Cerebellar nuclear complex (tissue), 1 donor: ENCODE results near the gene ZNF497.
A peak's percentile ranks its signal among the peaks of the same experiment; 100 is the strongest.
"Not testable (repeated sequence)": the region's sequence is repeated elsewhere in the genome, so short reads cannot be mapped to it uniquely, and the experiment has no call there.

Experiments used
- DNase-seq, 2 experiments: peaks; one replicate each; lab custom pipeline; 2025; lab: John Stamatoyannopoulos, UW

ZNF497 gene

DNA sequence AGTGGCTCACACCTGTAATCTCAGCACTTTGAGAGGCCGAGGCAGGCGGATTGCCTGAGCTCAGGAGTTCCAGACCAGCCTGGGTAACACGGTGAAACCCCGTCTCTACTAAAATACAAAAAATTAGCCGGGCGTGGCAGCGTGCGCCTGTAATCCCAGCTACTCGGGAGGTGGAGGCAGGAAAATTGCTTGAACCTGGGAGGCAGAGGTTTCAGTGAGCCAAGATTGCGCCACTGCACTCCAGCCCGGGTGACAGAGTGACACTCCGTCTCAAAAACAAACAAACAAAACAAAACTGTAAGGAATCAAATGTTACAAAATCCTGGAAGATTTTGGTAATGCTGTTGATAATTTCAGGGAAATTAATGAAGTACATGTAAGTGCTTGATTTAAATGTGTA, 14.5 kb downstream of the ZNF497 start:
- DNase-seq: not testable (repeated sequence)

DNA sequence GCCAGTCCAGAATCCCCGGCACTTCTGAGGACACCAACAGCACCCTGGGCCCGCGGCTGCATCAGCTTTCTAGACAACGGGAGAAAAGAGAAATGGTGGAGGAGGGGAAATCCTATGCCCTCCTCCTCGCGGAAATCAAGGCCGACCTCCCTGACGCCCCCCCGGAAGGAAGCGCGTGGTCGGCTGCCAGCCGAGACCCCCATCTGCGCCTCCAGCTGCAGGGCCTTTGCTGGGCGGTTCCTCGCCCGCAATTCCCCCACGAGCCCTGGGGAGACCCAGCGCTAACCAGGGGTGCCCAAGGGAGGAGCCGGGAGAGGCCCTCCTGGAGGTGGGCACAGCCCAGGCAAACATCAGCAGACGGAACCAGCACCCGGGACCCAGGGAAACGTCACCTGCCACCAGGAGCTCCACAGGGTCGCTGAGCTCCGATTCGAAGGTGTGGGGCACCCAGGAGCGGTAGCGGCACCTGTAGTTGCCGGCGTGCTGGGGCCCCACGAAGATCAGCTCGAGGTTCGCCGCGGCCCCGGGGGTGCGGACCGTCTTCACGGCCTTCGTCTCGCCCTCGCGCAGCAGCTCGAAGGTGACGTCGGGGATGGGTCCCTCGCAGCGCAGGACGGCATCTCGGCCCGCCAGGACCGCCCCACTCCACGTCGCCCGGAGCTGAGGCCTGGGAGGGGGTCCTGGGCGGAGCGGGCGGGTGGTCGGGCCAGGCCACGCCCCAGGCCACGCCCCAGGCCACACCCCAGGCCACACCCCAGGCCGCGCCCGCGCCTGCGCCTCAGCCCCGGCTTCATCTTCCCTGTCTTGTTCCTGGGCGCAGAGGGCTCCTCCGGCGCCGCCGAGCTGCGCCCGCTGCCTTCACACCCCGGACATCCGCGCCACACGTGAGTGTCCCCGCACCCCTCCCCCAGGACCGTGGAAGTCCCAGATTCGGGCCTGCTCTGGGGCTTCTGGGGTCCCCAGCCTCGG, 15.3 kb downstream of the ZNF497 start:
- DNase-seq: peak in 1 of 2 experiments; percentile 66

DNA sequence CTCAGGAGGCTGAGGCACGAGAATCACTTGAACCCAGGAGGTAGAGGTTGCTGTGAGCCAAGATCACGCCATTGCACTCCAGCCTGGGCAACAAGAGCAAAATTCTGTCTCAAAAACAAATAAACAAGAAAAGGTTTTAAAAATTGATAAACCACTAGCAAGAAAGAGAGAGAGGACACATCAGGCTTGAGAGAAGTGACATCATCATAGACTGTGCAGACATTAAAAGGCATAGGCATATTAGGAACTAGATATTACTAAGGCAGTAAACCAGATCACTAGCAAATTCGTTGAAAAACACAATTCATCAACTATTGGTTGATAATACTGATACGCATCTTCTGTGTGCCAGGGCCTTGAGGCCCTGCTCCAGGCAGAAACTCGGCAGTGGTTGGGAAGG, 17.0 kb downstream of the ZNF497 start:
- DNase-seq: no peak

DNA sequence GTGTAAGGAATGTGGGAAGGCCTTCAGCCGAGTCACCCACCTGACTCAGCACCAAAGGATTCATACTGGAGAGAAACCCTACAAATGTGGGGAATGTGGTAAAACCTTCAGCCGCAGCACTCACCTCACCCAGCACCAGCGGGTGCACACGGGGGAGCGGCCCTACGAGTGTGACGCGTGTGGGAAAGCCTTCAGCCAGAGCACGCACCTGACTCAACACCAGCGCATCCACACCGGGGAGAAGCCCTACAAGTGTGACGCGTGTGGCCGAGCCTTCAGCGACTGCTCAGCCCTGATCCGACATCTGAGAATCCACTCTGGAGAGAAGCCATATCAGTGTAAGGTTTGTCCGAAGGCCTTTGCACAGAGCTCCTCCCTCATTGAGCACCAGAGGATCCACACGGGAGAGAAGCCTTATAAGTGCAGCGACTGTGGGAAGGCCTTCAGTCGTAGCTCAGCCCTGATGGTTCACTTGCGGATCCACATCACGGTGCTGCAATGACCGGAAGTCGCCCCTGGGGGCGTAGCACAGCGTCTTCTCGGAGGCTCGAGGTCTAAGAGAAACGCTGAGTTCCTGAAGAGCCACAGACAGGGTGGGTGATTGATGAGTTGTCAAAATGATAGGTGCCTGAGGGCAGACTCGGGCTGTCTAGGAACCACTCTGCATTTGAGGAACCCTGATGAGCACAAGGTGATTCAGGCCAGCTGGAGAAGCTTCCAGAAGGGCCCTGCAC, 23.6 kb downstream of the ZNF497 start:
- no peak for DNase-seq

DNA sequence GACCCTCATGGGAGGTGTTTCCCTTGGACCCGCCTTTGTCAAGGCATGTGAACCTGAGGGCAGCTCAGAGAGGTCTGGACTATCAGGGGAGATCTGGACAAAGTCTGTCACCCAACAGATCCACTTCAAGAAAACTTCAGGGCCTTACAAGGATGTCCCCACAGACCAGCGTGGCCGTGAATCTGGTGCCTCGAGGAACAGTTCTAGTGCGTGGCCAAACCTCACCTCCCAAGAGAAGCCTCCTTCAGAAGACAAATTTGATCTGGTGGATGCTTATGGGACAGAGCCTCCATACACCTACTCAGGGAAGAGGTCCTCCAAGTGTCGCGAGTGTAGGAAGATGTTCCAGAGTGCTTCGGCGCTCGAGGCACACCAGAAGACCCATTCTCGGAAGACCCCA, 24.2 kb downstream of the ZNF497 start:
- no peak for DNase-seq

DNA sequence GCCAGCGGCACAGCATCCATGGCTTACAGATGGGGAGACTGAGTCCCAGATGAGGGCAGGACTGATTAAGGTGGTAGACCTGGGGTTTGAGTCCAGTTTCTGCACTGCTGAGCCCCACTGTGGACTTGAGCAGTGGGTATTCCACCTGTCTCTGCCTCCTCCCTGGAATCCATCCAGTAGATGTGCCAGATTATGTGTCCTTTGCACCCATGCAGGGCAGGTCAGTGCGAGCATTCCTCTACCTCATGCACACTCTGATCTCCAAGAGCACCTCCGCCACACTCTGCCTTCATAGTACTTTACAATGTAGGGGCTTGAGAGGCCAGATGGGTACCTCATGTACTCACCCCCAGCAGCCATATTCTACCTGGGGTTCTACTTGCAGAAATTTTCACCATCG, 25.7 kb downstream of the ZNF497 start:
- no peak for DNase-seq

DNA sequence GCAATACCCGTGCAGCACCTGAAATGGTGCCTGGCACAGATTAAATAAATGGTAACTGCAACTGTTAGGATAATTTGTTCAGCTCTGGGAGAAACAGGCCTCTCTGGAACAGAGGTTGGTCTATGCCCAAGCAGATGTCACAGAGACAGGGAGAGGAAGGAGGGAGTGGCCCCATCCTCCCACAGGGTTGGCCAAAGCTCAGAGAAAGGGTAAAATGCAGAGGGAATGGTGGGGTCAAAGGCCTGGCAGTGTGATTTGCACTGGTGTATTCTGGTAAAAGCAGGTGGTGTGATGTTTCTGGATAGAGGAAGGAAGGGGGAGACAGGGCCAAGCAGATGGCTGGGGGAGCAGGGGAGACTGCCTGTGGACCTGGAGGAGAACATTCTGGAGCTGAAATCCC, 26.3 kb downstream of the ZNF497 start:
- no peak for DNase-seq

DNA sequence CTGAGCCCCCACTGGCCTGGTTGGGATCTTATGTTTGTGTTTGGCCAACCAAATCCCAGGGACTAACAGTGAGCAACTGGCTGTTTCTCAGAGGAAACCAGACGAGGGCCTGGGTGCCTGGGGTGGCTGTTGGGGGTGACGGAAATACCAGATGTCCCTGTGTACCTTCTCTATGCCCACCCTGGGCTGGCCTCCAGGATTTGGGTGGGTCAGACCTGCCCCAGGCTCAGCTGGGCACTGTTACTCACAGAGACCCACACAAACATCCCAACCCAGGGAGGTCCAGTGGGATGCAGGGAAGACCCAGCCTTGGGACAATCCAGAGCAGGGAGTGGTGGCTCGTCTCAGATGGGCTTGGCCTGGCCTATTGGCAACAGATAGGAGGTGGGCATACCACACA, 26.9 kb downstream of the ZNF497 start:
- no peak for DNase-seq

DNA sequence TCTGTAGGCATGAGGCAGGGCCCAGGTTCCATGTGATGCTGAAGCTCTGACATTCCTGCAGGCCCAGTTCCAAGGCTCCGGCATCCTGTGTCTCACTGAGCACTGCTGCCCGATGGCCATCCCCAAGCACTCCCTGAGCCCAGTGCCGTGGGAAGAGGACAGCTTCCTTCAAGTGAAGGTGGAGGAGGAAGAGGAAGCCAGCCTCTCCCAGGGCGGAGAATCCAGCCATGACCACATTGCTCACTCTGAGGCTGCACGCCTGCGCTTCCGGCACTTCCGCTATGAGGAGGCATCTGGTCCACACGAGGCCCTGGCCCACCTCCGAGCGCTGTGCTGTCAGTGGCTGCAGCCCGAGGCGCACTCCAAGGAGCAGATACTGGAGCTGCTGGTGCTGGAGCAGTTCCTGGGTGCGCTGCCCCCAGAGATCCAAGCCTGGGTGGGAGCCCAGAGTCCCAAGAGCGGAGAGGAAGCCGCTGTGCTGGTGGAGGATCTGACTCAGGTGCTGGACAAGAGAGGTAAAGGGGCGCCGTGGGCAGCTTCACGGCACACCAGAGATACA, 27.8 kb downstream of the ZNF497 start:
- DNase-seq: no peak

DNA sequence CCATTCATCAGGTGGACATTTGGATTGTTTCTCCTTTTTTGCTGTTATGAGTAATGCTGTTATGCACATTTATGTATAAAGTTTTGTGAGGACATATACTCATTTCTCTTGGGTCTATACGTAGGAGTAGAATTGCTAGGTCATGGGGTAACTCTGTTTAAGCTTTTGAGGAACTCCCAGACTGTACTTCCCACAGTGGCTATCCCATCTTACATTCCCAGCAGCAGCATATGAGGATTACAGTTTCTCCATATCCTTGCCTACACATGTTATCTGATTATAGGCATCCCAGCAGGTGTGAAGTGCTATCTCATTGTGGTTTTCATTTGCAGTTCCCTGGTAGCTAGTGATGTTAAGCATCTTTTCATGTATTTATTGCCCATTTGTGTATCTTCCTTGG, 29.9 kb downstream of the ZNF497 start:
- no peak for DNase-seq

DNA sequence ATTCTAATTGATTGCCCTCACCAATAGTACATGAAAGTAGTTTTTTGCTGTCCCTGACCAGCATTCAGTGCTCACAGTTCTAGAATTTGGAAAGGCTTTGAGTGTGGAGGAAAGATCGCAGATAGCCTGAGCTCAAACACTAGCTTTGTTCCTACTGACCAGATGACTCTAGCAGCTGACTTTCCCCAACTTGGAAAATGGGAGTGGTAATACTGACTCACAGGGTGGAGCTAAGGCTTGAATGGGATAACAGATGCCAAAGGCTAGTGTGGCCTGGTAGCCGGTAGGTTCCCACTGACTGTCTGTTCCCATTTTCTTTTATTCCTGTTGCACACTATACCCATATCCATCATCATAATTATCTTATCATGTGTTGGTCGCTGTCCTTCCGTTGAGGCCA, 32.1 kb downstream of the ZNF497 start:
- DNase-seq: no peak

DNA sequence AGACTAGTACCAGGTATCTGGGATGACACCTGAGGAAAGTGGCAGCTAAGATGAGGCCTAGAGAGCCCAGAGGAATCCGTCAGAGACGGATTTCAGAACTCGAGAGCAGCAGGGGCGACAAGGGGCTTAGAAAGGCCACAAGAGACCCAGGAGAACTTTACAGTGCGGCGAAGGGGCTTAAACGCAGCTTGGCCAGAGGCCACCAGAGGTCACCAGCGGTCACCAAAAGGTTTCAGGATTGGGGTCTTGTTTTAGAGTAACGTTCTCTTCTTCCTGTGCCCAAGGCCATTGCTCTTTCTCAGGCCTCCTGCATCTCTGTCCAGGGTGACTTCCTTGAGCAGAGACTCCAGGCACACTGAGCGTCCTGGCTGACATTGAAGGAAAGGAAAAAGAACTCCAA, 33.6 kb downstream of the ZNF497 start:
- no peak for DNase-seq

DNA sequence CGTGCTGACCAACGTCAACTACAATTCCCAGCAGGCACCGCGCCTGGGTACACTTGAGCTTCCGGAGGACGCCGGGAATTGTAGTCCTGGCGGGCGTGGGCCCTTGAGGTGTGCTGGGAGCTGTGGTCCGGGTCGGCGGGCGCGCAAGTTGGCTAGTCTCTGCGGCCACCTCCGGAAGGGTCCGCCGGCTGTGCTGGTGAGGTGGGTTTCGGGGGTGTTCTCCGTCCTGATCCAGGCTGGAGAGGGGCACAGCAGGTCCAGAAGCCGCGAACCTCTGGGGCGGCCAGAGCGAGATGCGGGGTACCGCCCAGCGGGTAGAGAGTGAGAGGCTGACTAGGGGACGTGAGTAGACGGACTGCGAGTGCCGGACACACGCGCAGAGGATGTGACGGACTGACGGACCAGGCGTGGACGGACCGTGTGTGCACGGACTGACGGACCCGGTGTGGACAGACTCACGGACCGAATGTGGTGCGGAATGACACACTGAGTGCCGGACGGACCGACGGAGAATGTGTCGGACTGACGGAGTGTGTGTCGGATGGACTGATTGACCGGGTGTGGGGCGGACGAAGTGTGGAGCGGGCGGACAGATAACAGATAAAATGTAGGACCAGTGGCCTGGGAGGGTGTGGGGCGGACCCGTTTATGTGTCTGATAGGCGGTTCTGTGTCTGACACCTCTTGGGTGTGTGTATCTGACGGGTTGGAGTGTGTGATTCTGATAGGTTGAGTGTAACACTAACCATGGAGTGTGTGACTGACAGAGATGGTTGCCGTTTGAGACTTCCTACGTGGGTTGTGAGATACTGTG, 35.4 kb downstream of the ZNF497 start, which contains the start of gene ZSCAN22:
TSS of gene ZSCAN22 (plus strand) at position 81 of the 813 bp plus-strand sequence. CDS start 7,809 bp downstream, outside the sequence.
- DNase-seq: peak; percentile 87

DNA sequence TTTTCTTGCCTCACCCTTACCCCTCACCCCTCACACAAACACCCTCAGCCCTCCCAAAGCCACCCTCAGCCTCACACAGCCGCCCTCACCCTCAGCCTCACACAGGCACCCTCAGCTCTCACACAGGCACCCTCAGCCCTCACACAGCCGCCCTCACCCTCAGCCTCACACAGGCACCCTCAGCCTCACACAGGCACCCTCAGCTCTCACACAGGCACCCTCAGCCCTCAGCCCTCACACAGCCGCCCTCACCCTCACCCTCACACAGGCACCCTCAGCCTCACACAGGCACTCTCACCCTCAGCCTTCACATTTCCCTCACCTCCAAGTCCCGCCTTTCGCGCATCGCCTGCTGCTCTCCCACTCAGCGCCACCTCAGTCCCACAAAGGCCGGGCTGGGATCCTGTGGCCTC, 36.0 kb downstream of the ZNF497 start:
- DNase-seq: no peak

DNA sequence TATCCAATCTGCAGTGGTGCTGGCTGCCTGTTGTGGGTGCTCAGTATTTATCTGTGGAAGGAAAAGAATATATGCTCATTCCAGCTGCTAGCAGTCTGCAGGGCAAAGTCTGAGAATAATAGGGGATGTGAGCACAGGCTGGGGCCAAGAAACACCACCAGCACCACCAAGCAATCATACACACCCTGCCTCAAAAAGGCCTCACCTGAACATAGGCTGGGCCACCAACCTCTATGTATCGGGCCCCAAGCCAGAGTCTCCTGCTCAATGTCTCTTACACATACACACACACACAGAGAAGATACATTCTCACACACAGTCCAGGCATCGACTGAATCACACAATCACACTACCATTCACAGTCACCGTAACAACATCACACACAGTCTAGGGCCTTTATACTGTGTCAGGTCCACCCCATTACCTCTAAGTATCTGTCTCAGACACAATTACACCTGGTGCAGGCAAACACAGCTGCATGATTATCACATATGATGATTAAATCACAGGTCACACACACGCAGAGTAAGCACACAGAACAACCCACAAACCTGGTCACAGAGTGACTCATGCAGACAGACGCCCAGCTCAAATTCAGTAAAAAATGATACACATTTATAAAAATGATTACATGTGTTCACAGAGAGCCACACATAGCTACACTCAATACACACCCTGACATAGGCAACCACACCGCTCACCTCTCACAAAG, 37.1 kb downstream of the ZNF497 start:
- DNase-seq: no peak

DNA sequence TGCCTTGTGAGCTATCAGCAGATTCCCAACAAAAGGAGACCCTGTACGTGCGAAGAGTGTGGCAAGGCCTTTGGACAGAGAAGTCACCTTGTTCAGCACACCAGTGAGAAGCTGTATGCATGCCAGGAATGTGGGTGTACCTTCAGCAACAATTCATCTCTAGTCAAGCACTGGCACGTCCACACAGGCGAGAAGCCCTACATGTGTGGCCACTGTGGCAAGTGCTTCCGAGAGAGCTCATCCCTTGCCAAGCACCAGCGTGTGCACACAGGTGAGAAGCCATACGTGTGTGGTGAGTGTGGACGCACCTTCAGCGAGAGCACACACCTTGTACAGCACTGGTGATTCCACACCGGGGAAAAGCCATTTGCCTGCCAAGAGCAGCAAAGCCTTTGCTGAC, 43.3 kb downstream of the ZNF497 start:
- no peak for DNase-seq

DNA sequence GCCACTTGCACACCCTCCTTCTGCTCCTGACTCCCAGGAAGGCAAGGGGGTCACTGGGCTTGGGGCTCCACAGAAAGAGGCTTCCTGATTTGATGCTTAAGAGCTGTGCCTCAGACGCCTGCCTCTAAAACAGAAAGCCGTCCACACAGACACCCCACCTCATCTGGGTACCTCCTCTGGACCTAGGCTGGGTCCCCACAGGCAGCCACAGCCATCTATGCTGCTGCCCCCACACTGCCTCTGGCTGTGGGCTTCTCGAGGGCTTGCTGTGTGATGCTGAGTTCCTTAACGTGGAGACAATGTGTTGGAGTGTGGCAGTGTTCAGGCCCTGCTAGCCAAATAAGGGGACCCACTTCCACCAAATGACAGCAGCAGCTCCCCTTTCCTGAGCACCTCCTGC, 44.3 kb downstream of the ZNF497 start:
- DNase-seq: no peak

DNA sequence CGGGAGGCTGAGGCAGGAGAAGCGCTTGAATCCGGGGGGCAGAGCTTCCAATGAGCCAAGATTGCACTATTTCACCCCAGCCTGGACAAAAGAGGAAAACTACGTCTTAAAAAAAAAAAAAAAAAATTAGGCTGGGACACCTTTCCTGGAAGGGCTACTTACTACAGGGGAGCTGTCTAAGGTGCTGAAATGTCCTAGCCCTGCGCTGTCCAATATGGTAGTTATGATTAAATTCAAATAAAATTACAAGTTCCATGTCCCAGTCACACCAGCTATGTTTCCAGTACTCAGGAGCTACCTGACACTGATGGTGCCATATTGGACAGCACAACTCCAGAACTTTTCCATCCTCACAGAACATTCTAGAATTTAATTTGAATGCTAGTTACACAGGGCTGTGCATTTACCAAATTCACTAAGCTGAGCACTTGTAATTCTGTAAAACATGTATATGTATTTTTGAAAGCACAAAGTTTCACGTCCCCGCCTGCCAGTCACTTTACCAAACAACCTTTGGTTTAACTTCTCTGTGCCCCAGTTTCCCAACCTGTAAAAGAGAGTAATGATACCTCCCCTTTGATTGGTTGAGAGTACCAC, 45.0 kb downstream of the ZNF497 start:
- no peak for DNase-seq

DNA sequence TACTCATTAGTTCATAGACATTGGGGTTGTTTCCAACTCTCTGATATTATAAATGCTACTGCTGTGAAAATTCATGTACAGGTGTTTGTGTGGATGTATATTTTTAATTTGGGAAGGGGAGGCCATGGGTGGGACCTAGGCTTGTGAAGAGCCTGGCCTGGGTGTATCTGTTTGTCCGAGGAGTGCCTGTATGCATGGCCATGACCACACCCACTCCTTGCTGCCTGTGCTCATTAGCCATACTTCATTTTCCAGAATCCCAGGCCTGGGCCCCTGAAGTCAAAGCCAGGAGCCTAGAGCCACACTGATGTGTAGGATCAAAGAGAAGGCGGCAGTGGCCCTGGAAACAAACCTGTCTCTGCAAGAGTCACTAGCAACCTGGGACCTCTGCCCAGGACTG, 47.0 kb downstream of the ZNF497 start:
- DNase-seq: no peak

DNA sequence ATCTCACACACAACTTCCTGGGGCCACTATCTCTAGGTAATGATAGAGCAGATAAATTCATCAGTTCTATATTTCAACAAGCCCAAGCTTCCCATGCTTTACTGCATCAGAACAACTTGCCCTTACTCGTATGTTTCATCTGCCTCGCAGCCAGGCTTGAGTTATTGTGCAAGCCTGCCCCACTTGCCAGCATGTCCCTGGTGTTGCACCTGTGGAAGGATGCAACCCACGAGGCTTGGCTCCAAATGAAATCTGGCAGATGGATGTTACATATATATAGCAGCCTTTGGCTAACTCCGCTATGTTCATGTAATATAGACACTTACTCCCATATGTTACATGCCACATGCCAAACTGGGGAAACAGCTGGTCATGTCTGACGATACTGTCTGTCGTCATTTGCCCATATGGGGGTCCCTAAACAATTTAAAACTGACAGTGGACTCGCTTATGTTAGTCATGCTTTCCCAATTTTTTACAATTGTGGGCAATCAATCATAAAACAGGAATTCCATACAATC, 51.1 kb downstream of the ZNF497 start:
- no peak for DNase-seq

DNA sequence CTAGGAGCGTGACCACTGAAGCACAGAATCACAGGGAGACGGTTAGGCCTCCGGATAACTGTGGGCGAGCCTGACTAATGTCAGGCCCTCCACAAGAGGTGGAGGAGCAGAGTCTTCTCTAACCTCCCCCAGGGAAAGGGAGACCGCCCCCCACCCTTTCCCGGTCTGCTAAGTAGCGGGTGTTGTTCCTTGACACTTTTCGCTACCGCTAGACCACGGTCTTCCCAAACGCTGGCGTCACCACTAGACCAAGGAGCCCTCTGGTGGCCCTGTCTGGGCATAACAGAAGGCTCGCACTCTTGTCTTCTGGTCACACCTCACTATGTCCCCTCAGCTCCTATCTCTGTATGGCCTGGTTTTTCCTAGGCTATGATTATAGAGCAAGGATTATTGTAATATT, 51.9 kb downstream of the ZNF497 start:
- DNase-seq: not testable (repeated sequence)
